AML-193 (cell line): ENCODE data around the gene TPCN1.

Experiments
- DNase-seq, 2 experiments: peaks; one replicate each; lab custom pipeline; 2025; lab: John Stamatoyannopoulos, UW

TPCN1 gene

GRCh38 chr12:113226696-113227568 is 5.7 kb downstream of the TPCN1 start:
- DNase-seq = no peak

GRCh38 chr12:113227686-113228391 is 6.6 kb downstream of the TPCN1 start:
- DNase-seq = no peak

- no peak for DNase-seq
Measured at GRCh38 chr12:113228394-113229028, 7.2 kb downstream of the TPCN1 start.

- DNase-seq = no peak
Measured at GRCh38 chr12:113230315-113231234, 9.3 kb downstream of the TPCN1 start.

GRCh38 chr12:113231235-113232088 is 10.2 kb downstream of the TPCN1 start:
- DNase-seq = no peak

- DNase-seq = no peak
Measured at GRCh38 chr12:113232089-113232839, 11.0 kb downstream of the TPCN1 start.

GRCh38 chr12:113232840-113233585 is 11.7 kb downstream of the TPCN1 start:
- DNase-seq = no peak

- DNase-seq = no peak
Measured at GRCh38 chr12:113233967-113234366, 12.7 kb downstream of the TPCN1 start.

GRCh38 chr12:113234483-113234882 is 13.2 kb downstream of the TPCN1 start:
- no peak for DNase-seq

GRCh38 chr12:113235976-113236375 is 14.7 kb downstream of the TPCN1 start:
- DNase-seq = no peak

- DNase-seq = no peak
Measured at GRCh38 chr12:113236539-113237399, 15.5 kb downstream of the TPCN1 start.

- DNase-seq = no peak
Measured at GRCh38 chr12:113237748-113238147, 16.5 kb downstream of the TPCN1 start.

- no peak for DNase-seq
Measured at GRCh38 chr12:113238309-113238708, 17.0 kb downstream of the TPCN1 start.

- no peak for DNase-seq
Measured at GRCh38 chr12:113239288-113239771, 18.1 kb downstream of the TPCN1 start.

- DNase-seq = no peak
Measured at GRCh38 chr12:113239811-113240331, 18.6 kb downstream of the TPCN1 start.

- no peak for DNase-seq
Measured at GRCh38 chr12:113240395-113240794, 19.1 kb downstream of the TPCN1 start.

GRCh38 chr12:113241191-113242025 is 20.1 kb downstream of the TPCN1 start:
- DNase-seq = no peak
